OCI-LY3 (cell line): ENCODE data around the gene CDH24.

Source experiments
- CTCF ChIP-seq: fragments of 200-600, 300-600 bp; sonication (generic); IDR thresholded peaks from 2 replicates; pipeline ENCODE4 v1.5.1; 2014; ENCODE audit warnings: antibody characterized with exemption, low read length, low read depth
- EZH2phosphoT487 ChIP-seq: fragments of 200-600 bp; shearing (Covaris generic); IDR thresholded peaks from 2 replicates; pipeline ENCODE4 v1.6.1; 2018; ENCODE audit warnings: antibody characterized with exemption, mixed run types, low read depth

- TF ChIP-seq CTCF: no peak
- TF ChIP-seq EZH2phosphoT487: no peak
Observed at GRCh38 chr14:23070262-23071129, 13.2 kb upstream of the CDH24 start.
